Measurements from ENCODE around the gene ZNF611.

DNA sequence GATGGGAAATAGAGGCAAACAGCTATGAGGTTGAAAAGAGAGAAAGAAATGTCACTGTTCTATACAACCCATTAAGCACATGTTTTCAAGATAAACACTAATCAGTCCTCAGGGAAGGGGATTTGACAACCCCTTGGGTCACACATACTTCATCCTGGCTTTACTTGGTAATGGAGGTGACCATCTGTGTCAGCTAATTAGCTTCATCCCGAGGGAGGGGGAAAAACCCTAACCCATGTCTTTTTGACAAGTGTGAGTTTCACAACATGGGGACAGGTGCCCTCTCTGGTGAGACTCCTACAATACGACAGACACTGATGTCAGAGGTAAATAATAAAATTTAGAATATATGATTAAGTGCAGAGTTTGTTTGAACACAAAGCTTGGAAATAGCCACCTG, 43.1 kb downstream of the ZNF611 start:
- TF ChIP-seq EP300 (IDR thresholded peaks at IDR 0.05) (no peak), POLR2A (IDR thresholded peaks at IDR 0.05) (no peak), CTCF (IDR thresholded peaks at IDR 0.05) (no peak)

Data from ovary (tissue), 3 donors.